OCI-LY7 (cell line): ENCODE results near the gene SLC9A3. TPM values are rescaled to one million over a fixed set of nuclear protein-coding genes. Genes with fewer than 3 reads are reported as not detected.

Experiments used
- BruUV-seq: library from RNA; stranded (reverse); fragments of 400-500 nt; replicated peaks from 2 replicates; lab custom pipeline; 2021; lab: Mats Ljungman, UMichigan
- CTCF ChIA-PET: fragments of 300-600 bp; sonication (Branson Sonifier 250); formaldehyde crosslinking; loops from one replicate; lab custom pipeline; 2022; ENCODE audit warnings: antibody characterized with exemption; ENCODE audit not compliant: unreplicated experiment; lab: Charles Lee
- POLR2A ChIA-PET: fragments of 300-600 bp; sonication (Branson Sonifier 250); formaldehyde crosslinking; loops from one replicate; lab custom pipeline; 2022; ENCODE audit warnings: antibody characterized with exemption; lab: Charles Lee
- DNase-seq: peaks from one replicate; pipeline ENCODE4 v3.0.0-alpha.2; 2015; ENCODE audit warnings: low spot score
- H2AFZ ChIP-seq: fragments of 200-600 bp; sonication (generic), shearing (Covaris generic); 2 replicates; pipeline ENCODE4 v1.6.1; 2014; ENCODE audit warnings: mild to moderate bottlenecking, antibody characterized with exemption, low read length, moderate library complexity
- H3K27ac ChIP-seq: fragments of 200-600 bp; sonication (generic); 2 replicates; pipeline ENCODE4 v1.5.1; 2014; ENCODE audit warnings: mixed run types, low read depth, mild to moderate bottlenecking, moderate library complexity, low read length, inconsistent platforms; ENCODE audit not compliant: poor library complexity, severe bottlenecking
- H3K36me3 ChIP-seq: fragments of 200-600 bp; sonication (generic); 2 replicates; pipeline ENCODE4 v1.6.1; 2014; ENCODE audit warnings: mild to moderate bottlenecking, antibody characterized with exemption, low read length, moderate library complexity, mixed read lengths; ENCODE audit not compliant: insufficient read depth
- H3K4me1 ChIP-seq: fragments of 200-600 bp; sonication (generic); 2 replicates; pipeline ENCODE4 v1.5.1; 2014; ENCODE audit warnings: mild to moderate bottlenecking, low read length; ENCODE audit not compliant: insufficient read depth, poor library complexity, severe bottlenecking
- H3K4me2 ChIP-seq: fragments of 200-600 bp; sonication (generic); 2 replicates; pipeline ENCODE4 v1.6.1; 2014; ENCODE audit warnings: mild to moderate bottlenecking, low read length
- H3K4me3 ChIP-seq: fragments of 200-600 bp; sonication (generic); 2 replicates; pipeline ENCODE4 v1.5.1; 2014; ENCODE audit warnings: mild to moderate bottlenecking, low read depth, low read length; ENCODE audit not compliant: poor library complexity, severe bottlenecking
- H3K79me2 ChIP-seq: fragments of 200-600 bp; sonication (generic); 2 replicates; pipeline ENCODE4 v1.6.1; 2016; ENCODE audit warnings: low read depth, mild to moderate bottlenecking, low read length, moderate library complexity, mixed read lengths; ENCODE audit not compliant: insufficient read depth
- H3K9me2 ChIP-seq: fragments of 200-600 bp; sonication (generic); 2 replicates; pipeline ENCODE4 v1.6.1; 2016; ENCODE audit warnings: mild to moderate bottlenecking, low read length, mixed read lengths; ENCODE audit not compliant: insufficient read depth
- H3K9me3 ChIP-seq: fragments of 200-600 bp; sonication (generic); 2 replicates; pipeline ENCODE4 v1.6.1; 2014; ENCODE audit warnings: mild to moderate bottlenecking, mixed run types, low read length, mixed read lengths
- H4K20me1 ChIP-seq: fragments of 200-600 bp; sonication (generic); 2 replicates; pipeline ENCODE4 v1.6.1; 2014; ENCODE audit warnings: mild to moderate bottlenecking, antibody characterized with exemption, low read length, moderate library complexity, mixed read lengths; ENCODE audit not compliant: insufficient read depth
- EZH2phosphoT487 ChIP-seq: fragments of 200-600 bp; sonication (generic); IDR thresholded peaks from 2 replicates; pipeline ENCODE4 v1.6.1; 2018; ENCODE audit warnings: low read depth, borderline replicate concordance, mild to moderate bottlenecking, mixed run types, antibody characterized with exemption, low read length, moderate library complexity, mixed read lengths
- intact Hi-C: fragments of 100-400 bp; cut with micrococcal nuclease; formaldehyde crosslinking; loops from one replicate; pipeline ENCODE4 v1.10.0; 2022; ENCODE audit not compliant: unreplicated experiment
- total RNA-seq, 2 experiments: library from RNA; depleted of rRNA in 1 of 2; stranded (reverse); fragments of >200 nt in 1 of 2; shearing (Covaris generic) in 1 of 2; gene quantifications; 2 replicates each; pipeline ENCODE4 v1.2.3, GENCODE V29; 2014 to 2022
- TF ChIP-seq, protein P1 (sequence below): fragments of 200-600 bp; sonication (generic); conservative IDR thresholded peaks from 2 replicates; pipeline ENCODE4 v1.5.1; 2014; ENCODE audit warnings: mild to moderate bottlenecking, antibody characterized with exemption, low read length, moderate library complexity, mixed read lengths

SLC9A3 gene
- total RNA-seq, 2 experiments from 2014 or later, result 2.0 to 4.3 TPM

DNA sequence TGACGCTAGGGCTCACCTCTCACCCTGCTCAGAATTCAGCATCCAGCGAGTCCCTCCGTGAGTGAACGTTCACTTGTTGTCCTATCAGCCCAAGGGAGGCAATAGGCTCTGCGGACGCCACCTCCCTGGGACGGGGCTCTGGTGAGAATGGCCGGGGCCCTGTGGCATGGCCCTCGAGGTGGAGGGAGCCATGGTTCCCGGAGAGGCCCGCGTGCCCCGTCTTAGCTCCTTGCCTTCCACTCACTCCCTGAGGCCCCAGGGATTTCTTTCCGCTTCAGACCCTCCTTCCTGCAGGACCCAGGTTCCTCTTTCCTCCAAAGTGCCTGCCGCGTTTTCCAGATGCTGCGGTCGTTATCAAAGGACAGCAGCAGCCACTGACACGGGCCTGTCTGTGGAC is 59.8 kb downstream of the SLC9A3 start:
- no peak overlapping the region for H2AFZ ChIP-seq
- no peaks in the 10 kb centered on the region for H3K9me3 ChIP-seq
- H3K4me2 ChIP-seq, result no peak overlapping the region
- BruUV-seq, result no TSS peak
- no peaks in the 10 kb centered on the region for H4K20me1 ChIP-seq
- intact Hi-C loops, result no loop called here
- TF ChIP-seq EZH2phosphoT487, result no peak
- TF ChIP-seq, protein P1, sequence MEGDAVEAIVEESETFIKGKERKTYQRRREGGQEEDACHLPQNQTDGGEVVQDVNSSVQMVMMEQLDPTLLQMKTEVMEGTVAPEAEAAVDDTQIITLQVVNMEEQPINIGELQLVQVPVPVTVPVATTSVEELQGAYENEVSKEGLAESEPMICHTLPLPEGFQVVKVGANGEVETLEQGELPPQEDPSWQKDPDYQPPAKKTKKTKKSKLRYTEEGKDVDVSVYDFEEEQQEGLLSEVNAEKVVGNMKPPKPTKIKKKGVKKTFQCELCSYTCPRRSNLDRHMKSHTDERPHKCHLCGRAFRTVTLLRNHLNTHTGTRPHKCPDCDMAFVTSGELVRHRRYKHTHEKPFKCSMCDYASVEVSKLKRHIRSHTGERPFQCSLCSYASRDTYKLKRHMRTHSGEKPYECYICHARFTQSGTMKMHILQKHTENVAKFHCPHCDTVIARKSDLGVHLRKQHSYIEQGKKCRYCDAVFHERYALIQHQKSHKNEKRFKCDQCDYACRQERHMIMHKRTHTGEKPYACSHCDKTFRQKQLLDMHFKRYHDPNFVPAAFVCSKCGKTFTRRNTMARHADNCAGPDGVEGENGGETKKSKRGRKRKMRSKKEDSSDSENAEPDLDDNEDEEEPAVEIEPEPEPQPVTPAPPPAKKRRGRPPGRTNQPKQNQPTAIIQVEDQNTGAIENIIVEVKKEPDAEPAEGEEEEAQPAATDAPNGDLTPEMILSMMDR, result no peak
- H3K4me1 ChIP-seq, result no peaks in the 10 kb centered on the region
- POLR2A ChIA-PET, result no interaction called here
- DNase-seq, result no peak
- CTCF ChIA-PET, result no interaction called here
- no peaks in the 10 kb centered on the region for H3K9me2 ChIP-seq
- no peak overlapping the region for H3K27ac ChIP-seq
- no peaks in the 10 kb centered on the region for H3K79me2 ChIP-seq
- H3K36me3 ChIP-seq, result peaks cover 59% of the 10 kb centered on the region
- H3K4me3 ChIP-seq, result no peak overlapping the region

DNA sequence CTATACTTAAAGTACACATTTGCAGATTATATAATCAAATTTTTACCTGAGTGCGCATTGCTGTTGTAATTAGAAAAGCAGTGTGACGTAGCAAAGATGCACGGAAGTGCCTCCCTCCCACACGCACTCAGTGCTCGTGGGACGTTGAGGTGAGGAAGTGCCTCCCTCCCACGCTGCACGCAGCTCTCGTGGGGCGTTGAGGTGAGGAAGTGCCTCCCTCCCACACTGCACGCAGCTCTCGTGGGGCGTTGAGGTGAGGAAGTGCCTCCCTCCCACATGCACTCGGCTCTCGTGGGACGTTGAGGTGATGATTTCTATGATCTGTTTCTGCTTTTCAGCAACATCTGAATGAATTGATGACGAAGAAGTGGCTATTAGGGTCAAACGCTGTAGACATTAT is 60.3 kb downstream of the SLC9A3 start:
- no TSS peak for BruUV-seq
- ChIA-PET POLR2A (no interaction called here), CTCF (no interaction called here)
- no peak overlapping the region for H3K4me2 ChIP-seq
- H3K4me3 ChIP-seq, result no peak overlapping the region
- no peak overlapping the region for H3K27ac ChIP-seq
- H3K9me2 ChIP-seq, result no peaks in the 10 kb centered on the region
- no peak overlapping the region for H2AFZ ChIP-seq
- H4K20me1 ChIP-seq, result no peaks in the 10 kb centered on the region
- DNase-seq, result no peak
- no peaks in the 10 kb centered on the region for H3K4me1 ChIP-seq
- intact Hi-C loops, result no loop called here
- H3K9me3 ChIP-seq, result no peaks in the 10 kb centered on the region
- H3K36me3 ChIP-seq, result peaks cover 59% of the 10 kb centered on the region
- TF ChIP-seq EZH2phosphoT487, result no peak
- TF ChIP-seq, protein P1, result no peak
- no peaks in the 10 kb centered on the region for H3K79me2 ChIP-seq

DNA sequence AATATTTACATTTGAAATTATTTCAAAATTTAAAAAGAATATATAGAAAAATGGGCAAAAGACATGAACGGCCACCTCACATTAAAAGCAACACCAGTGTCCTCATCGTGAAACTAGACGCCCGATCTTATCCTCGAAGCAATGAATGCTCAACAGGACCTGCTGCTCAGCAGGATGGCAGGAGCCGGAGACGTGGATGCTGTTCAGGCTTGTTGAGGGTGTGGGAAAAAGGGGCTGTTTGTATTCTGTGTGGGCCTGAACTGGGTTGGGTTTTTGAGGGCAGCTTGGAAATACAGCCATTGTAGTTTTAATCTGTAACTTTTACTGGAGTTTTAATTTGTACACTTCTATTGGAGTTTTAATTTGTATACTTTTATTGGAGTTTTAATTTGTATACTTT is 60.9 kb downstream of the SLC9A3 start:
- POLR2A ChIA-PET, result no interaction called here
- Histone ChIP-seq H3K27ac (no peak overlapping the region), H3K4me1 (no peaks in the 10 kb centered on the region), H3K4me3 (no peak overlapping the region), H3K36me3 (peaks cover 64% of the 10 kb centered on the region), H3K4me2 (no peak overlapping the region), H4K20me1 (no peaks in the 10 kb centered on the region), H3K79me2 (no peaks in the 10 kb centered on the region), H2AFZ (no peak overlapping the region), H3K9me2 (no peaks in the 10 kb centered on the region), H3K9me3 (no peaks in the 10 kb centered on the region)
- TF ChIP-seq, protein P1, result no peak
- intact Hi-C loops, result no loop called here
- no peak for DNase-seq
- BruUV-seq, result no TSS peak
- CTCF ChIA-PET, result no interaction called here
